Neuronal stem cell (in vitro differentiated cells): Measurements from ENCODE around the gene ADARB1.

ENCODE experiments used
- DNase-seq: peaks from one replicate; pipeline ENCODE4 v3.0.0-alpha.2; 2013; ENCODE audit warnings: low spot score
- H2AFZ ChIP-seq: one replicate; pipeline ENCODE4 v1.6.1; 2013; ENCODE audit warnings: mild to moderate bottlenecking, low read length, inconsistent platforms
- H2AK5ac ChIP-seq: 2 replicates; pipeline ENCODE4 v1.6.1; 2013; ENCODE audit warnings: low read depth, mild to moderate bottlenecking, inconsistent platforms, low read length, moderate library complexity, mixed read lengths
- H2BK120ac ChIP-seq: 2 replicates; pipeline ENCODE4 v1.6.1; 2013; ENCODE audit warnings: low read depth, mild to moderate bottlenecking, inconsistent platforms, low read length, moderate library complexity, mixed read lengths
- H2BK12ac ChIP-seq: one replicate; pipeline ENCODE4 v1.6.1; 2013; ENCODE audit warnings: low read length, inconsistent platforms
- H2BK15ac ChIP-seq: 2 replicates; pipeline ENCODE4 v1.6.1; 2013; ENCODE audit warnings: mild to moderate bottlenecking, low read length, inconsistent platforms, mixed read lengths
- H2BK5ac ChIP-seq: one replicate; pipeline ENCODE4 v1.6.1; 2013; ENCODE audit warnings: inconsistent platforms, mild to moderate bottlenecking, low read length, moderate library complexity
- H3K14ac ChIP-seq: one replicate; pipeline ENCODE4 v1.6.1; 2013; ENCODE audit warnings: low read length, inconsistent platforms
- H3K18ac ChIP-seq: 2 replicates; pipeline ENCODE4 v1.6.1; 2013; ENCODE audit warnings: low read length, inconsistent platforms
- H3K23ac ChIP-seq: 2 replicates; pipeline ENCODE4 v1.6.1; 2013; ENCODE audit warnings: low read depth, mild to moderate bottlenecking, mixed read lengths, low read length, inconsistent platforms; ENCODE audit not compliant: poor library complexity
- H3K27ac ChIP-seq: replicated peaks from 3 replicates; pipeline ENCODE4 v1.5.1; 2013; ENCODE audit warnings: low read length, inconsistent platforms
- H3K27me3 ChIP-seq, 3 experiments: 2 replicates each; pipeline ENCODE4 v1.6.1; 2013; ENCODE audit warnings: low read length in 3 of 3, mild to moderate bottlenecking in 2 of 3, inconsistent platforms in 1 of 3, low read depth in 1 of 3, mixed read lengths in 1 of 3, moderate library complexity in 1 of 3; ENCODE audit not compliant: control insufficient read depth in 3 of 3, insufficient read depth in 3 of 3
- H3K36me3 ChIP-seq, 2 donors: replicated peaks in 1 of 2; 2 replicates each; pipeline ENCODE4 v1.6.1; 2013; ENCODE audit warnings: low read length in 2 of 2; ENCODE audit not compliant: control insufficient read depth in 2 of 2, insufficient read depth in 2 of 2
- H3K4ac ChIP-seq: 2 replicates; pipeline ENCODE4 v1.6.1; 2013; ENCODE audit warnings: inconsistent platforms, mild to moderate bottlenecking, low read length, moderate library complexity
- H3K4me1 ChIP-seq, 2 donors: 1 replicate in 1 of 2; 2 replicates in 1 of 2; pipeline ENCODE4 v1.6.1; 2013; ENCODE audit warnings: low read length in 2 of 2, low read depth in 1 of 2; ENCODE audit not compliant: control insufficient read depth in 2 of 2, insufficient read depth in 1 of 2
- H3K4me2 ChIP-seq: one replicate; pipeline ENCODE4 v1.6.1; 2013; ENCODE audit warnings: mild to moderate bottlenecking, low read length, inconsistent platforms; ENCODE audit not compliant: insufficient read depth, poor library complexity, severe bottlenecking
- H3K4me3 ChIP-seq, 2 donors: 2 replicates each; pipeline ENCODE4 v1.5.1; 2013; ENCODE audit warnings: low read length in 2 of 2, mild to moderate bottlenecking in 2 of 2, inconsistent platforms in 1 of 2, moderate library complexity in 1 of 2
- H3K79me1 ChIP-seq: one replicate; pipeline ENCODE4 v1.6.1; 2013; ENCODE audit warnings: low read depth, mild to moderate bottlenecking, inconsistent platforms, low read length, moderate library complexity
- H3K9ac ChIP-seq: one replicate; pipeline ENCODE4 v1.6.1; 2013; ENCODE audit warnings: mild to moderate bottlenecking, low read depth, low read length, inconsistent platforms; ENCODE audit not compliant: poor library complexity
- H3K9me3 ChIP-seq, 2 donors: replicated peaks in 1 of 2; 2 replicates each; pipeline versions ENCODE3 to v1.6.1; 2013; ENCODE audit warnings: low read length in 2 of 2, mild to moderate bottlenecking in 2 of 2, inconsistent platforms in 1 of 2, low read depth in 1 of 2, mixed read lengths in 1 of 2, moderate library complexity in 1 of 2; ENCODE audit not compliant: control insufficient read depth in 2 of 2, insufficient read depth in 1 of 2
- H4K8ac ChIP-seq: one replicate; pipeline ENCODE4 v1.6.1; 2013; ENCODE audit warnings: low read depth, mild to moderate bottlenecking, inconsistent platforms, low read length, moderate library complexity
- H4K91ac ChIP-seq: one replicate; pipeline ENCODE4 v1.6.1; 2013; ENCODE audit warnings: low read length, low read depth, mild to moderate bottlenecking, inconsistent platforms; ENCODE audit not compliant: poor library complexity
- WGBS, 2 donors: extraction: QIAGEN DNeasy Blood & Tissue Kit; methylation state at CpG; one replicate each; pipeline ENCODE4 v1.1.7; 2013; ENCODE audit warnings: missing lambda C conversion rate in 2 of 2, mixed read lengths in 1 of 2; ENCODE audit not compliant: insufficient read length in 2 of 2, insufficient replicate concordance in 1 of 2; ENCODE audit errors: extremely low coverage in 2 of 2; 5-methylcytosine and 5-hydroxymethylcytosine counted together

The ADARB1 gene

GRCh38 chr21:45220714-45221490 lies 146.5 kb downstream of the ADARB1 start:
- H2AFZ ChIP-seq, result no peak overlapping the region
- no CpG with 5 or more reads among the region's 29 CpGs for WGBS, 2 donors
- H3K23ac ChIP-seq, result peak overlapping the region; percentile 49
- no peak overlapping the region for H4K8ac ChIP-seq
- peak overlapping the region in 1 of 2 donors; percentile 35 for H3K4me3 ChIP-seq
- H3K4me2 ChIP-seq, result no peak overlapping the region
- H3K27me3 ChIP-seq, result no peaks in the 10 kb centered on the region
- H3K36me3 ChIP-seq, result peaks cover 1 to 3% of the 10 kb centered on the region in 2 donors
- no peak overlapping the region for H2BK5ac ChIP-seq
- H3K9ac ChIP-seq, result no peak overlapping the region
- peak overlapping the region; percentile 84 for H3K14ac ChIP-seq
- H3K4ac ChIP-seq, result no peak overlapping the region
- peaks cover 2 to 11% of the 10 kb centered on the region in 2 donors for H3K9me3 ChIP-seq
- H3K27ac ChIP-seq, result no peak overlapping the region
- H2AK5ac ChIP-seq, result no peak overlapping the region
- H4K91ac ChIP-seq, result no peak overlapping the region
- no peak overlapping the region for H2BK15ac ChIP-seq
- H3K79me1 ChIP-seq, result no peaks in the 10 kb centered on the region
- H3K18ac ChIP-seq, result peak overlapping the region; percentile 21
- DNase-seq, result no peak
- no peak overlapping the region for H2BK12ac ChIP-seq
- H3K4me1 ChIP-seq, result no peaks in the 10 kb centered on the region
- peak overlapping the region; percentile 54 for H2BK120ac ChIP-seq

DNA sequence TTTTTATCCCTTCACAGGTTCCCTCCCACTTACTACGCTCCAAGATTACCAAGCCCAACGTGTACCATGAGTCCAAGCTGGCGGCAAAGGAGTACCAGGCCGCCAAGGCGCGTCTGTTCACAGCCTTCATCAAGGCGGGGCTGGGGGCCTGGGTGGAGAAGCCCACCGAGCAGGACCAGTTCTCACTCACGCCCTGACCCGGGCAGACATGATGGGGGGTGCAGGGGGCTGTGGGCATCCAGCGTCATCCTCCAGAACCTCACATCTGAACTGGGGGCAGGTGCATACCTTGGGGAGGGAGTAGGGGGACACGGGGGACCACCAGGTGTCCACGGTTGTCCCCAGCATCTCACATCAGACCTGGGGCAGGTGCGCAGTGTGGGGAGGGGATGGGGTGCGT lies 147.6 kb downstream of the ADARB1 start:
- no peak overlapping the region for H3K23ac ChIP-seq
- no peak overlapping the region for H4K91ac ChIP-seq
- no peak overlapping the region for H2BK15ac ChIP-seq
- H3K4me1 ChIP-seq, result no peaks in the 10 kb centered on the region
- H2AK5ac ChIP-seq, result no peak overlapping the region
- peaks cover 1 to 3% of the 10 kb centered on the region in 2 donors for H3K36me3 ChIP-seq
- no CpG with 5 or more reads among the region's 15 CpGs for WGBS, 2 donors
- no peak overlapping the region for H2AFZ ChIP-seq
- no peak overlapping the region for H2BK120ac ChIP-seq
- H3K4me2 ChIP-seq, result no peak overlapping the region
- H2BK12ac ChIP-seq, result no peak overlapping the region
- DNase-seq, result no peak
- no peak overlapping the region for H3K9ac ChIP-seq
- no peak overlapping the region for H3K14ac ChIP-seq
- H4K8ac ChIP-seq, result no peak overlapping the region
- no peak overlapping the region for H3K27ac ChIP-seq
- peaks cover 2 to 5% of the 10 kb centered on the region in 2 donors for H3K9me3 ChIP-seq
- no peak overlapping the region for H3K4ac ChIP-seq
- H3K27me3 ChIP-seq, result no peaks in the 10 kb centered on the region
- no peaks in the 10 kb centered on the region for H3K79me1 ChIP-seq
- H3K18ac ChIP-seq, result no peak overlapping the region
- H3K4me3 ChIP-seq, result peak overlapping the region in 1 of 2 donors; percentile 20
- no peak overlapping the region for H2BK5ac ChIP-seq

DNA sequence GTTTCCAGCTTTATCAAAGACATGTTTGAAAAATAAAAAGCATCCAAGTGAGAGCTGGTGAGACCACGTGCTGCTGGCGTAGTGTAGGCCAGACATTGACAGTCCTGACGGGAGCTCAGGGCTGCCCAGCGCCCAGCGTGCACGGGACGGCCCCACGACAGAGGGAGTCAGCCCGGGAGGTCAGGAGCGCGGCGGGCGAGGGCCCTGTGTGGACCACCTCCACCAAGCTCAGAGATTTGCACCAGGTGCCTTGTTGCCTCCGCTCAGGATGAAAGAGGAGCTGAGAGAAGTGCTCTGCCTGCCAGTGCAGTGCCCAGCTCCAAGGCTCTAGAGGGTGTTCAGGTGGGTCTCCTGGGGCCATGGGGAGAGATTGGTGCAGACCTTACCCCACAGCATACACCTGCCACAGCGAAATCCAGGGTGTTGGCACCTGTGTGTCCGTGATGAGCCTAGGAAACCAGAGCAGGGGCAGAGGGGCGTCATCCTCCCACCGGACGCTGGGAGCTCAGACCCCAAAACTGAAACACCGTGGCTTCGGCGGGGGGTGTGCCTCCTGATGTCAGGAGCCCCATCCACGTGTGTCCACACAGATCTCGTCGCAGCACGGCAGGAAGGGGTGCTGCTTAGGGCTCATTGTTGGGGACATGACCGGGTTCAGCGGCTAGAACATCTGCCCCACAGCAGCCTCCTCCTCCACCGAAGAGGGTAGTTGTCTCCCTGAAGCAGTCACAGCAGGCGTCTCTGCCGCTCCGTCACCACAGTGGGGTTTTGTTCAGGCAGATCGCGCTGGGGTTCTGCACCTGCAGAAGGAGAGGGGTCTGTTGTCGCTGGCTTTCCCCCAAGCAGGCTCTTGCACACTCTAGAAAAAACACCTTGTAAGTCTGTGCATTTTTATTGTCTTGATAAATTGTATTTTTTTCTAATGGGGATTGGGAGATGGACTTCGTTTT lies 149.1 kb downstream of the ADARB1 start:
- Histone ChIP-seq H2BK120ac (no peak overlapping the region), H3K4ac (no peak overlapping the region), H3K36me3 (peaks cover 1 to 3% of the 10 kb centered on the region in 2 donors), H2BK15ac (no peak overlapping the region), H3K4me3 (no peak overlapping the region), H4K8ac (no peak overlapping the region), H4K91ac (no peak overlapping the region), H3K23ac (no peak overlapping the region), H2AK5ac (no peak overlapping the region), H3K27ac (no peak overlapping the region), H3K14ac (no peak overlapping the region), H3K18ac (no peak overlapping the region), H3K79me1 (no peaks in the 10 kb centered on the region), H3K9ac (no peak overlapping the region), H3K27me3 (no peaks in the 10 kb centered on the region), H3K9me3 (peaks cover 0 to 2% of the 10 kb centered on the region in 2 donors), H2AFZ (no peak overlapping the region), H2BK5ac (peak overlapping the region; percentile 76), H3K4me1 (peaks cover 0 to 2% of the 10 kb centered on the region in 2 donors), H3K4me2 (no peak overlapping the region), H2BK12ac (no peak overlapping the region)
- no CpG with 5 or more reads among the region's 36 CpGs for WGBS, 2 donors
- DNase-seq, result no peak
